Fibroblast of the aortic adventitia (primary cell): Measurements from ENCODE around the gene SLC1A3. TPM values are rescaled to one million over a fixed set of nuclear protein-coding genes. Genes with fewer than 3 reads are reported as not detected.

Experiments
- DNase-seq: peaks from one replicate; pipeline ENCODE4 v3.0.0-alpha.2; 2010; ENCODE audit warnings: low read depth
- H3K4me3 ChIP-seq: 2 replicates; pipeline ENCODE4 v1.5.1; 2011; ENCODE audit warnings: low read depth, mild to moderate bottlenecking, control low read depth, low read length, moderate library complexity
- CTCF ChIP-seq: IDR thresholded peaks from 2 replicates; pipeline ENCODE4 v1.5.1; 2011; ENCODE audit warnings: mild to moderate bottlenecking, low read length, control low read depth, inconsistent platforms; ENCODE audit not compliant: insufficient read depth
- total RNA-seq: library from RNA; depleted of rRNA; stranded (reverse); fragments of >200 nt; gene quantifications from 2 replicates; pipeline ENCODE4 v1.2.3, GENCODE V29; 2012; ENCODE audit warnings: low replicate concordance

Gene SLC1A3
- total RNA-seq, 1 donor: 3.7 TPM

GRCh38 chr5:36644727-36645126 is 38.3 kb downstream of the SLC1A3 start:
- no peak for DNase-seq
- TF ChIP-seq CTCF: no peak
- H3K4me3 ChIP-seq: no peak overlapping the region

GRCh38 chr5:36646100-36646499 is 39.7 kb downstream of the SLC1A3 start:
- no peak overlapping the region for H3K4me3 ChIP-seq
- no peak for TF ChIP-seq CTCF
- no peak for DNase-seq

GRCh38 chr5:36646507-36647023 is 40.2 kb downstream of the SLC1A3 start:
- H3K4me3 ChIP-seq: no peak overlapping the region
- no peak for TF ChIP-seq CTCF
- DNase-seq: no peak

- no peak overlapping the region for H3K4me3 ChIP-seq
- no peak for TF ChIP-seq CTCF
- DNase-seq: no peak
Observed at GRCh38 chr5:36647046-36647445, 40.6 kb downstream of the SLC1A3 start.

GRCh38 chr5:36648426-36648825 is 42.0 kb downstream of the SLC1A3 start:
- no peak for TF ChIP-seq CTCF
- DNase-seq: no peak
- H3K4me3 ChIP-seq: no peak overlapping the region

- no peak for TF ChIP-seq CTCF
- no peak for DNase-seq
- H3K4me3 ChIP-seq: no peak overlapping the region
Observed at GRCh38 chr5:36651761-36652685, 45.6 kb downstream of the SLC1A3 start.
